ENCODE results near the gene ATP8B1.
"Not testable (repeated sequence)": the region's sequence is repeated elsewhere in the genome, so short reads cannot be mapped to it uniquely, and the experiment has no call there.

ATP8B1 gene

DNA sequence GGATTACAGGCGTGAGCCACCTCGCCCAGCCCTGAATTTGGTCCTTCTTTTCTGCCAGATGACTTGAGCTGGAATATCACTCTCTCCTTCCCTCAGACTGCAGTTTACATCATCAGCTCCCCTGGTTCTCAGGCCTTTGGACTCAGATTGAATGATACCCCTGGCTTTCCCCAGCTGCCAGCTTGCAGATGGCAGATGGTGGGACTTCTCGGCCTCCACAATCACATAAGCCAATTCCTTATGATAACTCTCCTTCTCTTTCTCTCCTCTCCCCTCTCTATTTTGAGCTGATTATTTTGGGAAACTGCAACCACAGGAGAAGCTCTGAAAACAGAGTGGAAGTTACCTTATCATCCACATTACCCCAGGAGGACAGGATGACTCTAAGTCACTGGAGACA is 33.4 kb upstream of the ATP8B1 start:
- Histone ChIP-seq H3K27ac (ENCODE audit: low read length) (no peak overlapping the region), H3K4me1 (ENCODE audit: control insufficient read depth in 1 of 2, insufficient read depth in 2 of 2, low read length in 2 of 2) (no peaks in the 10 kb centered on the region), H3K27me3 (ENCODE audit: low read depth, low read length) (no peaks in the 10 kb centered on the region), H3K9me3 (ENCODE audit: control insufficient read depth in 1 of 2, low read length in 2 of 2) (no peaks in the 10 kb centered on the region), H3K36me3 (ENCODE audit: control insufficient read depth in 1 of 2, insufficient read depth in 2 of 2, low read length in 2 of 2) (no peaks in the 10 kb centered on the region), H3K4me3 (ENCODE audit: low read depth in 1 of 2, low read length in 2 of 2) (no peak overlapping the region)

DNA sequence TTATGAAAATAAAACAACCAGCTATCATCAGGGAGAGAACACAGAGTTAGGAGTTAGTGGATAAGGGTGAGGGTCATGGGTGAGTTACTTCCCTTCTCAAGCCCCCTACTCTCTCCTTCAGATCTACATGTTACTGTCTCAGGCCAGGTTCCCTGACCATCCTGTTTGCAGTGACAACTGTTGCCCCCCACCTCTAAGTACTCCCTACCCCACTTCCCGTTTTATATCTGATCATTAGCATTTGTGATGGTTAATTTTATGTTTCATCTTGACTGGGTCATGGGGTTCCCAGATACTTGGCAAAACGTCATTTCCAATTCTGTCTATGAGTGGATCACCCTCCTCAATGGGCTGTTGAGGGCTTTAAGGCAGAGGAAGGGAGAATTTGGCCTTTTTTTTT is 32.8 kb upstream of the ATP8B1 start:
- no peaks in the 10 kb centered on the region for H3K27me3 ChIP-seq (ENCODE audit: low read depth, low read length)
- no peaks in the 10 kb centered on the region for H3K4me1 ChIP-seq (ENCODE audit: control insufficient read depth in 1 of 2, insufficient read depth in 2 of 2, low read length in 2 of 2)
- no peak overlapping the region for H3K27ac ChIP-seq (ENCODE audit: low read length)
- no peak overlapping the region for H3K4me3 ChIP-seq (ENCODE audit: low read depth in 1 of 2, low read length in 2 of 2)
- H3K9me3 ChIP-seq (ENCODE audit: control insufficient read depth in 1 of 2, low read length in 2 of 2), result no peaks in the 10 kb centered on the region
- no peaks in the 10 kb centered on the region for H3K36me3 ChIP-seq (ENCODE audit: control insufficient read depth in 1 of 2, insufficient read depth in 2 of 2, low read length in 2 of 2)

DNA sequence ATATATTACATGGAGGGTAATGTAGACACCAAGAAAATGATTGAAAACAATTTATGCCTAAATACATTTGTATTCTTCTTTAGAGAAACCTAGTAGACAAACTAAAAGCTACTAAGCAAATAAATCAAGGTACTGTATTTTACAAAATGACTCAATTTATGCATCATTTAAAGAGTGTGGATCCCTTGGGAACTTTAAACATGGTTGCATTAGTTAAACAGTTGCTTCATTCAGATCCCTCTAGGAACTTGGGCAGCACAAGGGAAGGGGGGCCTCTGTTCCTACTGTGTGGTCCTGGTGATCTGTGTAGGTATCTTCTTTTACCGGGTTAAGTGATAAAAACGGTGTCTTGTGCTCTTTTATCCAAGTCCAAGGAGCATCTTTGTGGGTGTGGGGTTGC is 31.5 kb upstream of the ATP8B1 start:
- no peaks in the 10 kb centered on the region for H3K27me3 ChIP-seq (ENCODE audit: low read depth, low read length)
- no peaks in the 10 kb centered on the region for H3K36me3 ChIP-seq (ENCODE audit: control insufficient read depth in 1 of 2, insufficient read depth in 2 of 2, low read length in 2 of 2)
- no peak overlapping the region for H3K4me3 ChIP-seq (ENCODE audit: low read depth in 1 of 2, low read length in 2 of 2)
- no peaks in the 10 kb centered on the region for H3K4me1 ChIP-seq (ENCODE audit: control insufficient read depth in 1 of 2, insufficient read depth in 2 of 2, low read length in 2 of 2)
- no peak overlapping the region for H3K27ac ChIP-seq (ENCODE audit: low read length)
- no peaks in the 10 kb centered on the region for H3K9me3 ChIP-seq (ENCODE audit: control insufficient read depth in 1 of 2, low read length in 2 of 2)

DNA sequence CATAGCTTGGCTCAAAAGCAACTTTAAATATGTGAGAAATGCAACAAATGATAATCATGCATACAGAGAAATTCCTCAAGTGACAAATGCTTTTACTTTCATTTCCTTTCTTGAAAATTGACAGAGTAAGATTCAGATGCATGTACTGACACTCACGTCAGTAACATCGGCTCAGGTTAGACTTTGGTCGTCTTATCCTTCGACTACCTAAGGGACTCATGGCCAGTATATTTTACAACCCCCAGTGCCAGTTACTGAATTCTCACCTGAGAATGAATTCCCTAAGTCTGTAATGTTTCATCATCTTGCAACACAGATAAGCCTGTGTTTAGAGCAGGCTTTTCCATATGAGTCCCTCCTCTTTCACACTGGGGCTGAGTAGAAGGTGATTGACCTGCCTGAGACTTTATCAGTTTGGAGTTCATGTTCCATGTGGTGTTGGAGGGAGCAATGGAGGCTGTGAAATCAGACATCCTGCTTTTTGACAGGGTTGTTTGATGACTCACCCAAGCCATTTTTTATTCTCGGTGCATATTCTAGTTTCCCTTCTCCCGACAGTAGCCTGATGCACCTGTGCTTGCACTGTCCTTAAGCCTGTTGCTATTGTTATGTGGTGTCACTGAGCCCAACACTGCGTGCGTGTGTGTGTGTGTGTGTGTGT is 30.5 kb upstream of the ATP8B1 start:
- no peaks in the 10 kb centered on the region for H3K4me1 ChIP-seq (ENCODE audit: control insufficient read depth in 1 of 2, insufficient read depth in 2 of 2, low read length in 2 of 2)
- peak overlapping the region in 1 of 2 donors; percentile 12 for H3K4me3 ChIP-seq (ENCODE audit: low read depth in 1 of 2, low read length in 2 of 2)
- H3K27me3 ChIP-seq (ENCODE audit: low read depth, low read length), result no peaks in the 10 kb centered on the region
- no peaks in the 10 kb centered on the region for H3K9me3 ChIP-seq (ENCODE audit: control insufficient read depth in 1 of 2, low read length in 2 of 2)
- no peaks in the 10 kb centered on the region for H3K36me3 ChIP-seq (ENCODE audit: control insufficient read depth in 1 of 2, insufficient read depth in 2 of 2, low read length in 2 of 2)
- no peak overlapping the region for H3K27ac ChIP-seq (ENCODE audit: low read length)

DNA sequence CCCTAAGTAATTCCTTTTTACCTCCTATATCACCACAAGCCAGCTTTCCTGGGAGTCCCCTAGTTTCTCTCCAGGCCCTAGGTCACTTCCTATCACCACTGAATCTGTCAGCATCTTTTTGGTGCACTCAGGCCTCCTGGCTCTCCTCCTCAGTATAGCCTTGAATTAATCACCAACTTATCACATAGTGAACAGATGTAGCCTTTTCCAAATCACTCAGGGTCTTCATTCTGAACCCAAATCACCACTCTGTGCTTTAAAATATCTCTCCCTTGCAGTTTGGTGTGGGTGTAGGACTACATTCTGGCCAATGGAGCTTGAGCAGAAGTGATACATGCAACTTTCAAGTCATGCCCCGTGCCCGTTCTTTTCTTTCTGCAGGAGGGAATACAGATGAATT is 29.6 kb upstream of the ATP8B1 start:
- no peak overlapping the region for H3K27ac ChIP-seq (ENCODE audit: low read length)
- H3K4me1 ChIP-seq (ENCODE audit: control insufficient read depth in 1 of 2, insufficient read depth in 2 of 2, low read length in 2 of 2), result no peaks in the 10 kb centered on the region
- H3K4me3 ChIP-seq (ENCODE audit: low read depth in 1 of 2, low read length in 2 of 2), result no peak overlapping the region
- H3K9me3 ChIP-seq (ENCODE audit: control insufficient read depth in 1 of 2, low read length in 2 of 2), result no peaks in the 10 kb centered on the region
- H3K27me3 ChIP-seq (ENCODE audit: low read depth, low read length), result no peaks in the 10 kb centered on the region
- H3K36me3 ChIP-seq (ENCODE audit: control insufficient read depth in 1 of 2, insufficient read depth in 2 of 2, low read length in 2 of 2), result no peaks in the 10 kb centered on the region

DNA sequence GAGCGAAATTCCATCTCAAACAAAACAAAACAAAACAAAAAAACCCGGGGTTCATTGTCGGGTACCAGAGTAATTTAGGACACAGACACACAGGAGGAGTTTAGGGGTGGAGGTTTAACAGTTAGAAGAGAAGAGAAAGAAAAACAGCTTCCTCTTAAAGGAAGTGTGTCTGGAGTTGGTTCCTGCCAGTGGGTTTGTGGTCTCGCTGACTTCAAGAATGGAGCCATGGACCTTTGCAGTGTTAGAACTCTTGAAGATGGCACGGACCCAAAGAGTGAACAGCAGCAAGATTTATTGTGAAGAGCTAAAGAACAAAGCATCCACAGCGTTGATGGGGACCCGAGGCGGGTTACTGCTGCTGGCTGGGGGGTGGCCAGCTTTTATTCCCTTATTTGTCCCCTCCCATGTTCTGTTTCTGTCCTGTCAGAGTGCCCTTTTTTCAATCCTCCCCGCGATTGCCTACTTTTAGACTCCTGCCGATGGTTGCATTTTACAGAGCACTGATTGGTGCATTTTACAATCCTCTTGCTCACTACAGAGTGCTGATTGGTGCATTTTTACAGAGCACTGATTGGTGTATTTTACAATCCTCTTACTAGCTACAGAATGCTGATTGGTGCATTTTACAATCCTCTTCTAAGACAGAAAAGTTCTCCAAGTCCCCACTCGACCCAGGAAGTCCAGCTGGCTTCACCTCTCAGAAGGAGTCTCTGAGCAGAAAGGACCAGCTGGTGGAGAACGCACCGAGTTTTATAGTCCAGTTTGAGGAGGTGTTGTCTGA is 28.7 kb upstream of the ATP8B1 start:
- H3K4me1 ChIP-seq (ENCODE audit: control insufficient read depth in 1 of 2, insufficient read depth in 2 of 2, low read length in 2 of 2), result no peaks in the 10 kb centered on the region
- H3K4me3 ChIP-seq (ENCODE audit: low read depth in 1 of 2, low read length in 2 of 2), result no peak overlapping the region
- H3K27me3 ChIP-seq (ENCODE audit: low read depth, low read length), result no peaks in the 10 kb centered on the region
- no peak overlapping the region for H3K27ac ChIP-seq (ENCODE audit: low read length)
- H3K36me3 ChIP-seq (ENCODE audit: control insufficient read depth in 1 of 2, insufficient read depth in 2 of 2, low read length in 2 of 2), result no peaks in the 10 kb centered on the region
- H3K9me3 ChIP-seq (ENCODE audit: control insufficient read depth in 1 of 2, low read length in 2 of 2), result no peaks in the 10 kb centered on the region

DNA sequence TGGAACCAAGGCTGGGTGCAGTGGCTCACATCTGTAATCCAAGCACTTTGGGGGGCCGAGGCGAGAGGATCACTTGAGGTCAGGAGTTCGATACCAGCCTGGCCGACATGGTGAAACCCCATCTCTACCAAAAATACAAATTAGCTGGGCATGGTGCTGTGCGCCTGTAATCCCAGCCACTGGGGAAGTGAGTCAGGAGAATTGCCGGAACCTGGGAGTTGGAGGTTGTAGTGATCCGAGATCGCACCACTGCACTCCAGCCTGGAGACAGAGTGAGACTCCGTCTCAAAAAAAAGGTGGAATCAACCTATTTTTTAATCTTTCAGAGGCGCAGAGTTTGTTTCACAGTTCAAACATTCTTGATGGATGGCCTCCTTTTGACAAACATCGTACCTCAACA is 24.5 kb upstream of the ATP8B1 start:
- H3K4me1 ChIP-seq (ENCODE audit: control insufficient read depth in 1 of 2, insufficient read depth in 2 of 2, low read length in 2 of 2), result no peaks in the 10 kb centered on the region
- H3K36me3 ChIP-seq (ENCODE audit: control insufficient read depth in 1 of 2, insufficient read depth in 2 of 2, low read length in 2 of 2), result no peaks in the 10 kb centered on the region
- H3K27ac ChIP-seq (ENCODE audit: low read length), result no peak overlapping the region

DNA sequence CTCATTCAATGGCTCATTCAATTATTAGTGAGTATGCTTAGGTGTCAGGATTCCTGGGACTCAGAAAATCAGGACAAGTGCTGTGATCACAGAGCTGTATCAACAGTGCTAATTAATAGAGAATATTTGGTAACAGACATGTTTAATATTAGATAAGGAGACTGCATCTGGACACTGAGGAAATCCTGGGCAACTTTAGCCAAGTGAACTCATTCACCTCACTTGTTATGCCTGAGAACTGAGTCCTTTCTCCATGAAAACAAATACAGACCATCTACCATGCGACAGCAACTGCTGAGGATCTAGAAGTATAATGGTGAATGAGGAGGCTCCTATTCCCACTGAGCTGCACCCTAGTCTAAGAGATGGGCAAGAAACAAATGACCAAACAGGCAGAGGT is 23.1 kb upstream of the ATP8B1 start:
- Histone ChIP-seq H3K27me3 (ENCODE audit: low read depth, low read length) (no peaks in the 10 kb centered on the region), H3K4me3 (ENCODE audit: low read depth in 1 of 2, low read length in 2 of 2) (no peak overlapping the region), H3K4me1 (ENCODE audit: control insufficient read depth in 1 of 2, insufficient read depth in 2 of 2, low read length in 2 of 2) (no peaks in the 10 kb centered on the region), H3K9me3 (ENCODE audit: control insufficient read depth in 1 of 2, low read length in 2 of 2) (no peaks in the 10 kb centered on the region), H3K27ac (ENCODE audit: low read length) (no peak overlapping the region), H3K36me3 (ENCODE audit: control insufficient read depth in 1 of 2, insufficient read depth in 2 of 2, low read length in 2 of 2) (no peaks in the 10 kb centered on the region)

More for the DNA sequence above, 24.5 kb upstream of the ATP8B1 start:
- H3K27me3 ChIP-seq (ENCODE audit: low read depth, low read length), result no peaks in the 10 kb centered on the region
- no peak overlapping the region for H3K4me3 ChIP-seq (ENCODE audit: low read depth in 1 of 2, low read length in 2 of 2)
- H3K9me3 ChIP-seq (ENCODE audit: control insufficient read depth in 1 of 2, low read length in 2 of 2), result no peaks in the 10 kb centered on the region

DNA sequence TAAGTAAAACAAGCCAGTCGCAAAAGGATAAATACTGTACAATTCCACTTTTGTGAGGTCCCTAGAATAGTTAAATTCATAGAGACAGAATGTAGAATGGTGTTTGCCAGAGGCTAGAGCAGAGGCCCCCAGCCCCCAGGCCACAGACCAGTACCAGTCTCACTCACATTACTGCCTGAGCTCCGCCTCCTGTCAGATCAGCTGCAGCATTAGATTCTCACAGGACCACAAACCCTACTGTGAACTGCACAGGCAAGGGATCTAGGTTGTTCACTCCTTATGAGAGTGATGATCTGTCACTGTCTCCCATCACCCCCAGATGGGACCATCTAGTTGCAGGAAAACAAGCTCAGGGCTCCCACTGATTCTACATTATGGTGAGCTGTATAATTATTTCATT is 17.5 kb upstream of the ATP8B1 start:
- H3K27me3 ChIP-seq (ENCODE audit: low read depth, low read length); H3K27ac ChIP-seq (ENCODE audit: low read length); H3K9me3 ChIP-seq (ENCODE audit: control insufficient read depth in 1 of 2, low read length in 2 of 2); H3K4me3 ChIP-seq (ENCODE audit: low read depth in 1 of 2, low read length in 2 of 2); H3K36me3 ChIP-seq (ENCODE audit: control insufficient read depth in 1 of 2, insufficient read depth in 2 of 2, low read length in 2 of 2); H3K4me1 ChIP-seq (ENCODE audit: control insufficient read depth in 1 of 2, insufficient read depth in 2 of 2, low read length in 2 of 2): not testable (repeated sequence)

DNA sequence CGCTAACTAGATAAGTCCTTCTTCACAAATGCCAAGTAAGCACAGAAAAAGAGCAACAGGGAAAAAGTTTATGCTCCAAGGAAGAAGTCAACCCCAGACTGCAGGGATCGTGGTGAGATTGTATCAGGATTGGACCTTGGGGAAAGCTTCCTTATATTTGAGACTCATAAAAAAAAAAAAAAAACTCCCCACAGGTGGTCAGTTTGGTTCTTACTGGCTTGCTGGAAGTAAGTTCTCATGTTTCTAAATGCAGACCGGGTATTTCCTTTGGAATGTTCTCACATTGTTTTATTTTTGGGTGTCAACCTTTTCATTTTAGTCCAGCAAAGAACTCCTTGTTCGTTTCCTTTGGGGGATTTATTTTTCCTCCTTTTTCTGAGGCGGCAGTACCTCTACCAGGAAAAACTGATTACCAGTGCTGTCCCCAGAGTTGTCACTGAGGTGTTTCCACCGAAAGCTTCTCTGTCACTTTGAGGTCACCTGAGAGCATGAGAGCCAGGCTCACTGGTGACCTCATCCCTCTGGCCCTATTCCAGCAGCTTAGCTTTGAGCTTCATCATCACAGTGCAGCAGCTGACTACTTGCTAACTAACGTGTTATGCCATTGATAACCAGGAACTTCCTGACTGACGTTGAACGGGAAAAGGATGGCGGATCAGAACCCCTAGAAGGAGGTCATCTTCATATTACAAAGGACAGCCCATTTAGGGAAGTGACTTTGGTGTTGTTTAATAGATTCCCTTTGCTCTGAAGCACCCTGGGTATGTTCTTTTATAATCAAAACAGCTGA is 16.8 kb upstream of the ATP8B1 start:
- H3K4me3 ChIP-seq (ENCODE audit: low read depth in 1 of 2, low read length in 2 of 2), result no peak overlapping the region
- H3K9me3 ChIP-seq (ENCODE audit: control insufficient read depth in 1 of 2, low read length in 2 of 2), result no peaks in the 10 kb centered on the region
- no peak overlapping the region for H3K27ac ChIP-seq (ENCODE audit: low read length)

DNA sequence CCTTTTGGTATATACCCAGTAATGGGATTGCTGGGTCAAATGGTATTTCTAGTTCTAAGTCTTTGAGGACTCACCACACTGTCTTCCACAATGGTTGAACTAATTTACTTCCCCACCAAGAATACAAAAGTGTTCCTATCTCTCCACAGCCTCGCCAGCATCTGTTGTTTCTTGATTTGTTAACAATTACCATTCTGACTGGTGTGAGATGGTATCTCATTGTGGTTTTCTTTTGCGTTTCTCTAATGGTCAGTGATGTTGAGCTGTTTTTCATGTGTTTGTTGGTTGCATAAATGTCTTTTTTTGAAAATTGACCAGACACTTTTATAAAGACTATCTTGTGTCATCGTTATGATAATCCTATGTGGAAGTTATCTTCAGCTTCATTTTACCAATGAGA is 16.0 kb upstream of the ATP8B1 start:
- H3K27ac ChIP-seq (ENCODE audit: low read length), result no peak overlapping the region
- no peaks in the 10 kb centered on the region for H3K4me1 ChIP-seq (ENCODE audit: control insufficient read depth in 1 of 2, insufficient read depth in 2 of 2, low read length in 2 of 2)

More for the DNA sequence above, 16.8 kb upstream of the ATP8B1 start:
- Histone ChIP-seq H3K27me3 (ENCODE audit: low read depth, low read length) (no peaks in the 10 kb centered on the region), H3K4me1 (ENCODE audit: control insufficient read depth in 1 of 2, insufficient read depth in 2 of 2, low read length in 2 of 2) (no peaks in the 10 kb centered on the region), H3K36me3 (ENCODE audit: control insufficient read depth in 1 of 2, insufficient read depth in 2 of 2, low read length in 2 of 2) (no peaks in the 10 kb centered on the region)

More for the DNA sequence above, 16.0 kb upstream of the ATP8B1 start:
- no peaks in the 10 kb centered on the region for H3K36me3 ChIP-seq (ENCODE audit: control insufficient read depth in 1 of 2, insufficient read depth in 2 of 2, low read length in 2 of 2)
- H3K4me3 ChIP-seq (ENCODE audit: low read depth in 1 of 2, low read length in 2 of 2), result no peak overlapping the region
- H3K9me3 ChIP-seq (ENCODE audit: control insufficient read depth in 1 of 2, low read length in 2 of 2), result no peaks in the 10 kb centered on the region
- H3K27me3 ChIP-seq (ENCODE audit: low read depth, low read length), result no peaks in the 10 kb centered on the region
